HFFc6 (cell line): ENCODE data around the gene CENPW. TPM values are rescaled to one million over a fixed set of nuclear protein-coding genes. Genes with fewer than 3 reads are reported as not detected.

ENCODE experiments used
- DNase-seq: peaks from one replicate; pipeline ENCODE4 v3.0.0-alpha.2; 2018
- H3K27ac Mint-ChIP-seq: 2 replicates; pipeline ENCODE4 v1.8.0; 2020; ENCODE audit warnings: mild to moderate bottlenecking, mixed read lengths
- H3K27me3 Mint-ChIP-seq: 2 replicates; pipeline ENCODE4 v1.8.0; 2021; ENCODE audit warnings: mild to moderate bottlenecking, moderate library complexity, mixed read lengths; ENCODE audit not compliant: insufficient read depth
- H3K36me3 Mint-ChIP-seq: 2 replicates; pipeline ENCODE4 v1.8.0; 2021; ENCODE audit warnings: low read depth, mixed read lengths
- H3K4me1 Mint-ChIP-seq: 2 replicates; pipeline ENCODE4 v1.8.0; 2020; ENCODE audit warnings: low read depth, mixed read lengths
- H3K4me3 Mint-ChIP-seq: 2 replicates; pipeline ENCODE4 v1.8.0; 2020; ENCODE audit warnings: mild to moderate bottlenecking, moderate library complexity, mixed read lengths
- H3K9me3 Mint-ChIP-seq: 2 replicates; pipeline ENCODE4 v1.8.0; 2020; ENCODE audit warnings: mild to moderate bottlenecking, mixed read lengths
- total RNA-seq, 6 experiments: library from RNA; stranded (reverse); fragmentation: NEBNext Ultra II Directional; extraction: Animal tissue kit (Norgen Biotek cat#: 25700); gene quantifications; 2 replicates in 1 of 6; 3 replicates in 5 of 6; pipeline ENCODE4 v1.2.3, GENCODE V29; 2021
- TF ChIP-seq, protein P1 (sequence below): fragments of 200-600 bp; sonication (generic); IDR thresholded peaks from 2 replicates; pipeline ENCODE4 v1.5.0; 2021; ENCODE audit warnings: antibody characterized with exemption, mild to moderate bottlenecking

Gene CENPW
- total RNA-seq, 6 experiments from 2014 or later: 27.8 to 70.7 (median 58.1) TPM

DNA sequence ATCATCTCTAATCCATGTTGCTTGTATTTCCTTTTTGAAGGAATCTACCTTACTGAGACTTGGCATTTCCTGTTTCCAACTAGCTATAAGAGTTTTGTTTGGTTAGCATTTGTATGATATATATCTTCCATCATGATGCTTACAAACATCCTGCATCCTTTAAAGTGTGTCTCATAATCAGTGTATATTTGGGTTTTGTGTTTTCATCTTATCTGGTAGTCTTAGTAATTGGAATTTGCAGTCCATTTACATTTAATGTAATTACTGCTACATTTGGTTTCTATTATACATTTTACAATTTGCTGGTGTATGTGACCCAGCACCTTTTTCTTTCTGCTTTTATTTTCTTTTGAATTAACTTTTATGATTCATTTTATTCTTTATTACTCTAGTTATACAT is 12.6 kb downstream of the CENPW start:
- Mint-ChIP-seq H3K27me3 (no peaks in the 10 kb centered on the region), H3K4me3 (no peak overlapping the region), H3K4me1 (no peaks in the 10 kb centered on the region), H3K9me3 (no peaks in the 10 kb centered on the region), H3K36me3 (peaks cover 10% of the 10 kb centered on the region; the same call in 1 of the 2 replicates), H3K27ac (no peak overlapping the region)
- TF ChIP-seq, protein P1, sequence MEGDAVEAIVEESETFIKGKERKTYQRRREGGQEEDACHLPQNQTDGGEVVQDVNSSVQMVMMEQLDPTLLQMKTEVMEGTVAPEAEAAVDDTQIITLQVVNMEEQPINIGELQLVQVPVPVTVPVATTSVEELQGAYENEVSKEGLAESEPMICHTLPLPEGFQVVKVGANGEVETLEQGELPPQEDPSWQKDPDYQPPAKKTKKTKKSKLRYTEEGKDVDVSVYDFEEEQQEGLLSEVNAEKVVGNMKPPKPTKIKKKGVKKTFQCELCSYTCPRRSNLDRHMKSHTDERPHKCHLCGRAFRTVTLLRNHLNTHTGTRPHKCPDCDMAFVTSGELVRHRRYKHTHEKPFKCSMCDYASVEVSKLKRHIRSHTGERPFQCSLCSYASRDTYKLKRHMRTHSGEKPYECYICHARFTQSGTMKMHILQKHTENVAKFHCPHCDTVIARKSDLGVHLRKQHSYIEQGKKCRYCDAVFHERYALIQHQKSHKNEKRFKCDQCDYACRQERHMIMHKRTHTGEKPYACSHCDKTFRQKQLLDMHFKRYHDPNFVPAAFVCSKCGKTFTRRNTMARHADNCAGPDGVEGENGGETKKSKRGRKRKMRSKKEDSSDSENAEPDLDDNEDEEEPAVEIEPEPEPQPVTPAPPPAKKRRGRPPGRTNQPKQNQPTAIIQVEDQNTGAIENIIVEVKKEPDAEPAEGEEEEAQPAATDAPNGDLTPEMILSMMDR: no peak
- DNase-seq: no peak

DNA sequence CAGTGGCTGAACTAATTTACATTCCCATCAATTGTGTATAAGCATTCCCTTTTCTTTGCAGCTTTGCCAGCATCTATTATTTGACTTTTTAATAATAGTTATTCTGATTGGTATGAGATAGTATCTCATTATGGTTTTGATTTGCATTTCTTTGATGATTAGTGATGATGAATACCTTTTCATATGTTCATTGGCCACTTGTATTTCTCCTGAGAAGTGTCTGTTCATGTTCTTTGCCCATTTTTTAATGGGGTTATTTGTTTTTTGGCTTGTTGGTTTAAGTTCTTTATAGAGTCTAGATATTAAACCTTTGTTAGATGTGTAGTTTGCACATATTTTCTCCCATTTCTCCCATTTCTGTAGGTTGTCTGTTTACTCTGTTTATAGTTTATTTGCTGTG is 16.6 kb downstream of the CENPW start:
- Mint-ChIP-seq H3K4me3 (no peak overlapping the region), H3K27ac (no peak overlapping the region), H3K4me1 (no peaks in the 10 kb centered on the region; the same call in 1 of the 2 replicates), H3K9me3 (peaks cover 5% of the 10 kb centered on the region; the same call in 1 of the 2 replicates), H3K27me3 (no peaks in the 10 kb centered on the region), H3K36me3 (peaks cover 26% of the 10 kb centered on the region)
- DNase-seq: no peak
- TF ChIP-seq, protein P1: no peak

DNA sequence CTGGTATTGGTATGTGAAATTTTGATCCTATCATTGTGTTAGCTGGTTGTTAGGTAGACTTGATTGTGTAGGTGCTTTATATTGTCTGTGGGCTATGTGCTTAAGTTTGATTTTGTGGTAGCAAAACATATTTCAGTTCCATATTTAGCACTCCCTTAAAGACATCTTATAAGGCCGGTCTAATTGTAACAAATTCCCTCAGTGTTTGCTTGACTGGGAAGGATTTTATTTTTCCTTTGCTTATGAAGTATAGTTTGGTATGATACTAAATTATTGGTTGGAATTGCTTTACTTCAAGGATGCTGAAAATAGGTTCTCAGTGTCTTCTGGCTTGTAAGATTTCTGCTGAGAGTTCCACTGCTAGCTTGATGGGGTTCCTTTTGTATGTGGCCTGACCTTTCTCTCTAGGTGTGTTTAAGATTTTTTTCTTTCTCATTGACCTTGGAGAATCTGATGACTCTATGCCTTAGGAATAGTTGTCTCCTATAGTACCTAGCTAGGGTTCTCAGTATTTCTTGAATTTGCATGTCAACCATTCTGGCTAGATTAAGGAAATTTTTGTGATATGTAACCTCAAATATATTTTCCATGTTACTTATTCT is 20.1 kb downstream of the CENPW start:
- peaks cover 5% of the 10 kb centered on the region; the same call in 1 of the 2 replicates for H3K9me3 Mint-ChIP-seq
- H3K36me3 Mint-ChIP-seq: peaks cover 26% of the 10 kb centered on the region
- no peaks in the 10 kb centered on the region for H3K27me3 Mint-ChIP-seq
- DNase-seq: no peak
- H3K4me3 Mint-ChIP-seq: no peak overlapping the region
- H3K27ac Mint-ChIP-seq: no peak overlapping the region
- H3K4me1 Mint-ChIP-seq: no peaks in the 10 kb centered on the region; the same call in 1 of the 2 replicates
- TF ChIP-seq, protein P1: no peak

DNA sequence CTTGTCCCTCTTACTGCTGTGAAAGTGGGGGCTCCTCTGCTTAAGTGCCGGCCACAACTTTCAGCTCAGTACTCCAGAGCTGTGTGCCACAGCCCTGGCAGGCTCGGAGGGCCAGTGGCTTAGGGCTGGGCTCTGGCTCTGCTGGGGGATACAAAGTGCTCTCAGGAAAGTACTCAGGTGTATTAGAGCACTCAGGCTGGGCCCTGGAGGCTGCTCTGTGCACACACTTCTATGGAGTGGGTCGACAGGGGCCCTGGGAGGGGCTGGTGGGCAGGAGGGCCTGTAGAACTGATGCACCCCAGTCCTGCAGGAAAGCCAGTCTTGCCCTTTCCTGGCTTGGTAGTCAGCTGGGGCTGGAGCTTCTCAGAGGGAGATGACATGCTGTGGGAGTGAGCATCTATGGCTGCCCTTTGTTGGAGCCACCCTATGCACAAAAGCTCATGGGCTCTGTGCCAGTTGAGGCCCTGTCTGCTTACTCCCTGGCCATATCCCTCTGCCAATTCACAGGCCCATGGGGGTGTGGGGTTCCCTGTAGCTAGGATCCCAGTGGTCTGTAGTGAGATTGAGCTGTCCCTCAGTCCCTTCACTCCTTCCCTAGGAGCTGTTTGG is 22.0 kb downstream of the CENPW start:
- H3K4me1 Mint-ChIP-seq: no peaks in the 10 kb centered on the region; the same call in 1 of the 2 replicates
- no peak overlapping the region for H3K4me3 Mint-ChIP-seq
- no peak for DNase-seq
- no peaks in the 10 kb centered on the region for H3K27me3 Mint-ChIP-seq
- TF ChIP-seq, protein P1: no peak
- no peak overlapping the region for H3K27ac Mint-ChIP-seq
- H3K9me3 Mint-ChIP-seq: peaks cover 5% of the 10 kb centered on the region; the same call in 1 of the 2 replicates
- H3K36me3 Mint-ChIP-seq: peaks cover 22% of the 10 kb centered on the region

DNA sequence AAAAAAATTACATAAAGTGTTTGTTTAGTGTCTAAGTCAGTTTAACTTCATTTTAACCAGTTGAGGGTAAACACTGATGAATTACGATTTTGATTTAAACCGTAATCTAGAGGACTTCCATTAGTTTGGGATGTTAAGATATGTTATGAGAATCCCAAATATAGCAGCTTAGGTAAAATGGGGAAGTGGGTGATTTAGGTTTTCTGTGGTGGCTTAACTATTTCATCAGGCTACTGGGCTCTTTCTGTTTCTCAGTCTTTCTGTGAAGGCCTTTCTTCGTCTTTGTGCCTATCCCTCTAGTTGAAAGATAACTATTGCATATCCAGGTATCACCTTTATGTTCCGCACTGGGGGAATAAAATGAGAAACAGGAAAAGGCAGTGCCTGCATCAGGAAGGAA is 27.9 kb downstream of the CENPW start:
- H3K4me3 Mint-ChIP-seq: no peak overlapping the region
- H3K27ac Mint-ChIP-seq: no peak overlapping the region
- no peak for DNase-seq
- TF ChIP-seq, protein P1: no peak
- no peaks in the 10 kb centered on the region for H3K27me3 Mint-ChIP-seq
- H3K4me1 Mint-ChIP-seq: peaks cover 11% of the 10 kb centered on the region
- H3K9me3 Mint-ChIP-seq: no peaks in the 10 kb centered on the region
- H3K36me3 Mint-ChIP-seq: no peaks in the 10 kb centered on the region
